Ectodermal cell (in vitro differentiated cells): ENCODE data around the gene ADGRD2.

Source experiments
- H3K27ac ChIP-seq: 2 replicates; pipeline ENCODE4 v1.7.0; 2013; ENCODE audit warnings: mild to moderate bottlenecking, low read depth, low read length; ENCODE audit not compliant: insufficient read depth, poor library complexity, severe bottlenecking
- H3K27me3 ChIP-seq: 2 replicates; pipeline ENCODE4 v1.7.0; 2013; ENCODE audit warnings: mild to moderate bottlenecking, low read length; ENCODE audit not compliant: insufficient read depth, control insufficient read depth, poor library complexity, severe bottlenecking
- H3K36me3 ChIP-seq: one replicate; pipeline ENCODE4 v1.7.0; 2013; ENCODE audit warnings: low read length; ENCODE audit not compliant: control insufficient read depth, insufficient read depth
- H3K4me1 ChIP-seq: one replicate; pipeline ENCODE4 v1.7.0; 2013; ENCODE audit warnings: low read length; ENCODE audit not compliant: control insufficient read depth, insufficient read depth
- H3K4me3 ChIP-seq: 2 replicates; pipeline ENCODE4 v1.7.0; 2013; ENCODE audit warnings: low read depth, low read length, control low read depth; ENCODE audit not compliant: insufficient read depth
- H3K9me3 ChIP-seq: 2 replicates; pipeline ENCODE4 v1.7.0; 2013; ENCODE audit warnings: mild to moderate bottlenecking, low read length, moderate library complexity; ENCODE audit not compliant: control insufficient read depth
- WGBS, 2 experiments: methylation state at CpG; one replicate each; pipeline ENCODE4 v1.1.7; 2013; ENCODE audit warnings: missing lambda C conversion rate in 2 of 2; 5-methylcytosine and 5-hydroxymethylcytosine counted together

The ADGRD2 gene

GRCh38 chr9:124501771-124502320 lies 51.6 kb downstream of the ADGRD2 start:
- no peaks in the 10 kb centered on the region for H3K9me3 ChIP-seq
- peaks cover 62% of the 10 kb centered on the region for H3K27me3 ChIP-seq
- 85 to 87% methylated on average over 11 of the region's 11 CpGs for WGBS, 2 experiments
- no peak overlapping the region for H3K4me3 ChIP-seq
- no peak overlapping the region for H3K27ac ChIP-seq
- peaks cover 6% of the 10 kb centered on the region for H3K4me1 ChIP-seq
- no peaks in the 10 kb centered on the region for H3K36me3 ChIP-seq

GRCh38 chr9:124502711-124503702 lies 52.8 kb downstream of the ADGRD2 start:
- Histone ChIP-seq H3K27me3 (peaks cover 62% of the 10 kb centered on the region), H3K9me3 (no peaks in the 10 kb centered on the region), H3K36me3 (no peaks in the 10 kb centered on the region), H3K4me3 (no peak overlapping the region), H3K27ac (no peak overlapping the region), H3K4me1 (peaks cover 5% of the 10 kb centered on the region)
- WGBS, 2 experiments, result 17 to 18% methylated on average over 96 of the region's 96 CpGs

GRCh38 chr9:124503713-124504529 lies 53.7 kb downstream of the ADGRD2 start:
- WGBS, 2 experiments, result 5% methylated on average over 76 of the region's 76 CpGs
- Histone ChIP-seq H3K4me3 (no peak overlapping the region), H3K4me1 (no peaks in the 10 kb centered on the region), H3K27me3 (peaks cover 62% of the 10 kb centered on the region), H3K9me3 (no peaks in the 10 kb centered on the region), H3K36me3 (no peaks in the 10 kb centered on the region), H3K27ac (no peak overlapping the region)

- peak overlapping the region; percentile 20 for H3K4me3 ChIP-seq
- no peaks in the 10 kb centered on the region for H3K4me1 ChIP-seq
- WGBS, 2 experiments, result 1% methylated on average over 79 to 80 of the region's 81 CpGs
- H3K36me3 ChIP-seq, result no peaks in the 10 kb centered on the region
- H3K27me3 ChIP-seq, result peaks cover 62% of the 10 kb centered on the region
- H3K27ac ChIP-seq, result no peak overlapping the region
- H3K9me3 ChIP-seq, result no peaks in the 10 kb centered on the region
Measured at GRCh38 chr9:124504530-124505005, 54.3 kb downstream of the ADGRD2 start.

- Histone ChIP-seq H3K4me1 (no peaks in the 10 kb centered on the region), H3K27me3 (peaks cover 62% of the 10 kb centered on the region), H3K4me3 (peak overlapping the region; percentile 20), H3K36me3 (no peaks in the 10 kb centered on the region), H3K27ac (no peak overlapping the region), H3K9me3 (no peaks in the 10 kb centered on the region)
- WGBS, 2 experiments, result 43 to 47% methylated on average over 69 of the region's 69 CpGs
Measured at GRCh38 chr9:124505006-124505900, 55.0 kb downstream of the ADGRD2 start.

- H3K27me3 ChIP-seq, result peaks cover 59% of the 10 kb centered on the region
- WGBS, 2 experiments, result 91 to 92% methylated on average over 19 of the region's 19 CpGs
- no peaks in the 10 kb centered on the region for H3K9me3 ChIP-seq
- H3K36me3 ChIP-seq, result no peaks in the 10 kb centered on the region
- no peak overlapping the region for H3K4me3 ChIP-seq
- H3K27ac ChIP-seq, result no peak overlapping the region
- no peaks in the 10 kb centered on the region for H3K4me1 ChIP-seq
Measured at GRCh38 chr9:124505901-124506346, 55.7 kb downstream of the ADGRD2 start.

GRCh38 chr9:124506433-124506832 lies 56.2 kb downstream of the ADGRD2 start:
- Histone ChIP-seq H3K4me3 (no peak overlapping the region), H3K27me3 (peaks cover 54% of the 10 kb centered on the region), H3K36me3 (no peaks in the 10 kb centered on the region), H3K27ac (no peak overlapping the region), H3K9me3 (no peaks in the 10 kb centered on the region), H3K4me1 (no peaks in the 10 kb centered on the region)
- WGBS, 2 experiments, result 81 to 84% methylated on average over 8 of the region's 8 CpGs

- H3K4me1 ChIP-seq, result peaks cover 5% of the 10 kb centered on the region
- H3K27ac ChIP-seq, result no peak within 1 kb of the TSS
- no peaks in the 10 kb centered on the region for H3K36me3 ChIP-seq
- 93% methylated on average over 34 of the region's 34 CpGs for WGBS, 2 experiments
- peaks cover 46% of the 10 kb centered on the region for H3K27me3 ChIP-seq
- no peaks in the 10 kb centered on the region for H3K9me3 ChIP-seq
- no peak within 1 kb of the TSS for H3K4me3 ChIP-seq
Measured at GRCh38 chr9:124506931-124507879, 57.0 kb downstream of the ADGRD2 start, which contains the start of gene NR5A1. Gene NR5A1, minus strand, starts transcription at chr9:124507399. Its CDS starts 4,004 bp downstream, at chr9:124503395.
